CD1c-positive myeloid dendritic cell (primary cell): ENCODE measurements around the gene LDLRAD1.
"Not testable (repeated sequence)": the region's sequence is repeated elsewhere in the genome, so short reads cannot be mapped to it uniquely, and the experiment has no call there.

Experiments used
- DNase-seq: peaks from one replicate; pipeline ENCODE4 v3.0.0-alpha.2; 2016; ENCODE audit errors: extremely low spot score

Gene LDLRAD1

GRCh38 chr1:54016343-54017282 is 1.4 kb downstream of the LDLRAD1 start:
- no peak for DNase-seq

DNA sequence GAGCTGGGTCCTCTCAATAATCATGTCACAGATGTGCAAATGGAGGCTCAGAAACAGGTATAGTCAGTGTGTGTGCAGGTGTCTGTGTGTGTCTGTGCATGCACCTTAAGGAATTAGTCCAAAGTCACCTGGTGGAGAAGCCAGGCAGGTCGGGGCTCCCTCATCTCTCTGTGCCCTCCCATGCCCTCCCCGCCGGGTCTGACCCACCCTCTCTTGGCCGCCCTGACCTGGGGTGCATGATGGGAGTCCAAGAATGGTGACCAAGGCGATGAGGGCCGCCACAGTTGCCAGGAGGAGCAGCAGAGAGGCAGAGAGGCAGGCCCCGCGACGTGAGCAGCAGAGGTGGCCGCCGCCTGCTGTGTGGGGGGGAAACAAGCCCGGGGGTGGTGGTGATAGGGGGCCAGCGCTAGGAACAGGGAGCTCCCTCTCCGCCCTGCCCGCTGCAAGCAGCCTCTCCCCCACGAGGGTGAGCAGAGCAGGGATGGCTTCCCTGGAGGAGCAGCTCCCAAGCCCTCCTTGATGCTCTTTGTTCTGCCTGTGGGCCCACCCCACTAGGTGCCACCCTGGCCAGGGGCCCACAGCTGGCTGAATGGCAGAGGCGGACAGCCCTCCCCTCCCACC is 3.9 kb downstream of the LDLRAD1 start:
- no peak for DNase-seq

- no peak for DNase-seq
Observed at GRCh38 chr1:54013393-54014008, 4.5 kb downstream of the LDLRAD1 start.

DNA sequence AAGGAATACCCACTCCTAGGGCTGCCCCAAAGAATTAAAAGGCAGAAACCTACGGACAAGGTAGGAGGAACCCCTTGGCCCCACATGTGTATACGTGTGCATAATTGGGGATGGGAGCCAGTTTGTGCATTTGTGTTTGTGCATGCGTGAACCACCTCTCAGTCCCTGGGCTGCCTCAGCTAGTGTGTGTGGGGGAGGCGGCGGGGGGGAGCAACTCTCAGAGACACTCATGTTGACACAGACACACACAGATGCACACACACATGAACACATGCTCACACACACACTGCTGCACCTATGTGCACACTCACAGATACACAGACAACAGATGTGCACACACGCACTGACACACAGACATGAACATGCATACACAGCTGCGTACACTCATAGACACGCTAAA is 5.1 kb downstream of the LDLRAD1 start:
- no peak for DNase-seq

- DNase-seq, result no peak
Observed at GRCh38 chr1:54012008-54012325, 6.0 kb downstream of the LDLRAD1 start.

GRCh38 chr1:54011316-54012007 is 6.5 kb downstream of the LDLRAD1 start:
- no peak for DNase-seq

DNA sequence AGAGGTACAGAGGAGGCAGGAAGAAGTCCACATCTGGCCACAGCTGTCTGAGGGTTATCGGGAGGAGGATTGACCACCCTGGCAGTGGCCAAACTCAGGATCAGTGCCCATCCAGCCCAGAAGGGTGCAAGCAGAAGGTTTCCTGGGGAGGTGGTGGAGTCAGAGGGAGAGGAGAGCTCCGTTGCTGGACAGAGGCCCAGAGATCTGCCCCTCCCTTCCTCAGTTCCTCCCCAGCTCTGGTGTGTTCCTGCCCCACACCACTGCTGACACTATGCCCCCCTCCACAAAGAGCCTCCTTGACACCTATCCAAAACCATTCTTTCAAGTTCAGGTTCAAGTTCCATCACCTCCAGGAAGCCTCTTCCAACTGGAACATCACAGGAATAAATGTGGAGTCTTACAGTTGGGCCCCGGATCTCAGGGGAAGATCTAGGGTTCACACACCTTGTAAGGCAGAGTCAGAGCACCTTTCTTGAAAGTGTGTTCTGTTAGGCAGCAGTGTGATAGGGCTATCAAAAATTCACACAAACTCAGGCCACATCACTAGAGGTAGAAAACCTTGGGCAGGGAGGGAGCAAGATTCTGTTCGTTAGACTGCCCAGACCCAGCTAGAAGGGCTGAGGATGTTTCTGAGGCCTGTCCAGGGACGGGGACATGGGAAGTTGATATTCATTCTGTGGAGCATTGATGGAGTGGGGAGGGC is 7.4 kb downstream of the LDLRAD1 start:
- DNase-seq, result no peak

- DNase-seq, result no peak
Observed at GRCh38 chr1:54009406-54009805, 8.6 kb downstream of the LDLRAD1 start.

DNA sequence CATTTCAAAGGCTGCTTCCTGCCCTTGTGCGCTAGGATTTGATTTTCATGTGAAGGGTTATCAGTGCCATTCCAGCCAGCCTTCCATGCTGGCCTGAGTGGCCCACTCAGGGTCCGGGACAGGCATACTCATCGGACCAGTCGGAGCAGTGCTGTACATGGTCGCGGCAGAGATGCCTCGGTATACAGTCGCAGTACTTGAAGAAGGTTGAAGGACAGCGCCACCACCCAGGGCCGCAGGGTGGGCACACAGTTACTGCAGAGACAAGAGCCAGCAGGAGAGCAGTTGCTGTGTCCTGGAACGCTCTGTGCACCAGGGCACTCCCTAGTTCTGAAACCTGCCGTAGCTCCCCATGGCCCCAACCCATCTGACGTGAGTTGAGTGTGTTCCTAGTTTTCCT is 9.1 kb downstream of the LDLRAD1 start:
- DNase-seq, result no peak

- DNase-seq, result no peak
Observed at GRCh38 chr1:54007613-54008012, 10.4 kb downstream of the LDLRAD1 start.

DNA sequence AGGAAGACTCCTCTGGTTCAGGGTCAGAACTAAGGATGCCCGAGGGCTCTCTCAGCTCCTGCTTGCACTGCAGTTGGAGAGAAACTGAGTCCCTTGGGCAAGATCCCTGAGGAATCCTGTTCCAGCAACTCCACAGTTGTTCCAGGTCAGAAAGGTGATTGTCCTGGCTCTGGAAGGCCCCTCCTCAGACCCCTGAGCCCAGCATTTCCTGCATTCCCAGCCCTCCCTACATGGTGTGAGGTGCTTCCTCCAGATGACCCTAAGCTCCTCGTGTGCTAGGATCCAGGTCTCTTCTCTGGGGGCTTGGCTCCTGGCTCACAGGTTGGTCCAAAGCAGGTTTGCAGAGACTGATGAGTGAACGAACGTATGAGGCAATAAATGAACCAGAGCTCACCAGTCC is 11.5 kb downstream of the LDLRAD1 start:
- DNase-seq, result no peak

GRCh38 chr1:54004481-54005049 is 13.4 kb downstream of the LDLRAD1 start:
- DNase-seq, result no peak

DNA sequence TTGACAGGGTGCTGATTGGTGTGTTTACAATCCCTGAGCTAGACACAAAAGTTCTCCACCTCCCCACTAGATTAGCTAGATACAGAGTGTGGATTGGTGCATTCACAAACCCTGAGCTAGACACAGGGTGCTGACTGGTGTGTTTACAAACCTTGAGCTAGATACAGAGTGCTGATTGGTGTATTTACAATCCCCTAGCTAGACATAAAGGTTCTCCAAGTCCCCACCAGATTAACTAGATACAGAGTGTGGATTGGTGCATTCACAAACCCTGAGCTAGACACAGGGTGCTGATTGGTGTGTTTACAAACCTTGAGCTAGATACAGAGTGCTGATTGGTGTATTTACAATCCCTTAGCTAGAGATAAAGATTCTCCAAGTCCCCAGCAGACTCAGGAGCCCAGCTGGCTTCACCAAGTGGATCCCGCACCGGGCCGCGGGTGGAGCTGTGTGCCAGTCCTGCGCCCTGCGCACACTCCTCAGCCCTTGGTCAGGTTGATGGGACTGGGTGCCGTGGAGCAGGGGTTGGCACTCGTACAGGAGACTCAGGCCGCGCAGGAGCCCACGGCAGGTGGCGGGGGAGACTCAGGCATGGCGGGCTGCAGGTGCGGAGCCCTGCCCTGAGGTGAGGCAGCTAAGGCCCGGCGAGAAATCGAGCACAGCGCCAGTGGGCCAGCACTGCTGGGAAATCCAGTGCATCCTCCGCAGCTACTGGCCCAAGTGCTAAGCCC is 14.1 kb downstream of the LDLRAD1 start:
- not testable (repeated sequence) for DNase-seq

DNA sequence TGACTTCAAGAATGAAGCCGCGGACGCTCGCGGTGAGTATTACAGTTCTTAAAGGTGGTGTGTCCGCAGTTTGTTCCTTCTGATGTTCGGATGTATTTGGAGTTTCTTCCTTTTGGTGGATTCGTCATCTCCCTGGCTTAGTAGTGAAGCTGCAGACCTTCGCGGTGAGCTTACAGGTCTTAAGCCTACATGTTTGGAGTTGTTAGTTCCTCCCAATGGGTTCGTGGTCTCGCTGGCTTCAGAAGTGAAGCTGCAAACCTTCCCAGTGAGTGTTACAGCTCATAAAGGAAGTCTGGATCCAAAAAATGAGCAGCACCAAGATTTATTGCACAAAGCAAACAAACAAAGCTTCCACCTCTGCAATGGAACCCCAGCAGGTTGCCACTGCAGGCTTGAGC is 14.7 kb downstream of the LDLRAD1 start:
- DNase-seq, result no peak

DNA sequence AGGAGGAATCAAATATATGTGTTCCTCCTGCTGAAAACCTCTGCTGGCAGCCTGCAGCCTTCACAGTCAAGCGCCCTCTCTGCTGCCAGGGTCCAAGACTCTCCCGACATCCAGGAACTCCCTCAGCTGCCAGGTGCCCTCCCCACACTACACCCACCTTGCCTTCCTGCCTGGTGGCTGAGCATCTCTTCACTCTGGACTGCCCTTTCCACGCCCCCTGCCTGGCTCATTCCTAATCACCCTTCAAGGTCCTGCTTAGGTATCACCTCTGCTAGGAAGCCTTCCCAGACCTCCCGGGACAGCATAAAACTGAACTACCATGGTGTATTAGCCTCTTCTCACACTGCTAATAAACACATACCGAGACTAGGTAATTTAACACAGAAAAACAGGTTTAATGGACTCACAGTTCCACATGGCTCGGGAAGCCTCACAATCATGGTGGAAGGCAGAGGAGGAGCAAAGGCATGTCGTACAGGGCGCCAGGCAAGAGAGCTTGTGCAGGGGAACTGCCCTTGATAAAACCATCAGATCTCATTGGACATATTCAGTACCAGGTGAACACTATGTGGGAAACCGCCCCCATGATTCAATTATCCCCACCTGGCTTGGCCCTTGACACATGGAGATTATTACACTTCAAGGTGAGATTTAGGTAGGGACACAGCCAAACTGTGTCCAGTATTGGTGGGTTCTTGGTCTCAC is 15.3 kb downstream of the LDLRAD1 start:
- no peak for DNase-seq

- DNase-seq, result no peak
Observed at GRCh38 chr1:54001591-54001990, 16.4 kb downstream of the LDLRAD1 start.

DNA sequence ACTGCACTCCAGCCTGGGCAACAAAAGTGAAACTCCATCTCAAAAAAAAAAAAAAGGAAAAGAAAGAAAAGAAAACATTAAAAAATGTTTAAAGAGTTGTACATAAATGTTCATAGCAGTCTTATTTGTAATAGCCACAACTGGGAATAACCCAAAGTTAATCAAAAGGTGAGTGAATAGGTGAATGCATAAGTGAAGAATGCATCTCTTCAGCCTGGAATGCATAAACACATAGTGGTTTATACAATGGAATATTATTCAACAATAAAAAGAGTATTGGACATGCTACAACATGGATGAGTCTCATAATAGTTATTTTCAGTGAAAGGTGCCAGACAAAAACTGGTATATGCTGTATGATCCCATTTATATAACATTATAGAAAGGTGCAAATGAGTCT is 18.1 kb downstream of the LDLRAD1 start:
- no peak for DNase-seq

- DNase-seq, result no peak
Observed at GRCh38 chr1:53998223-53998622, 19.8 kb downstream of the LDLRAD1 start.

GRCh38 chr1:53995683-53996082 is 22.3 kb downstream of the LDLRAD1 start:
- DNase-seq, result no peak

GRCh38 chr1:53994516-53994915 is 23.5 kb downstream of the LDLRAD1 start:
- DNase-seq, result not testable (repeated sequence)
